Measurements from ENCODE around the gene TRIM17. TPM values are rescaled to one million over a fixed set of nuclear protein-coding genes. Genes with fewer than 3 reads are reported as not detected.

TRIM17 gene
- total RNA-seq, 2 experiments from 2014 or later = 0.73 to 0.96 TPM

- intact Hi-C loops (cut with DNase I, micrococcal nuclease) = no loop called here
- no peaks in the 10 kb centered on the region for H3K4me1 Mint-ChIP-seq (ENCODE audit: low read depth)
- no peaks in the 10 kb centered on the region for H3K9me3 Mint-ChIP-seq
- ChIA-PET CTCF (no interaction called here), POLR2A (no interaction called here)
- H3K27me3 Mint-ChIP-seq = no peaks in the 10 kb centered on the region
- H3K4me3 Mint-ChIP-seq = no peak overlapping the region
- Histone ChIP-seq H3K4me1 (ENCODE audit: insufficient read depth, low read length) (no peaks in the 10 kb centered on the region), H3K9me3 (ENCODE audit: control insufficient read depth in 1 of 2, insufficient read depth in 1 of 2, low read length in 2 of 2) (peaks cover 0 to 5% of the 10 kb centered on the region in 2 experiments), H3K36me3 (ENCODE audit: insufficient read depth, low read length) (no peaks in the 10 kb centered on the region), H3K27ac (ENCODE audit: low read depth in 1 of 2, low read length in 2 of 2) (no peak overlapping the region), H3K4me3 (ENCODE audit: low read length) (no peak overlapping the region), H3K27me3 (ENCODE audit: control insufficient read depth in 1 of 2, insufficient read depth in 2 of 2, low read length in 2 of 2) (no peaks in the 10 kb centered on the region)
- no peak for ATAC-seq (ENCODE audit: poor library complexity)
- no peak for TF ChIP-seq CTCF (IDR thresholded peaks at IDR 0.05)
- no peak overlapping the region for H3K27ac Mint-ChIP-seq
- no peaks in the 10 kb centered on the region for H3K36me3 Mint-ChIP-seq (ENCODE audit: low read depth)
- peak in 1 of 14 experiments; percentile 3 for DNase-seq
These were observed 48.6 kb downstream of the TRIM17 start for GRCh38 chr1:228367798-228368791.

GRCh38 chr1:228366866-228367741 lies 49.6 kb downstream of the TRIM17 start:
- intact Hi-C loops (cut with DNase I, micrococcal nuclease) = no loop called here
- Histone ChIP-seq H3K36me3 (ENCODE audit: insufficient read depth, low read length) (no peaks in the 10 kb centered on the region), H3K27me3 (ENCODE audit: control insufficient read depth in 1 of 2, insufficient read depth in 2 of 2, low read length in 2 of 2) (no peaks in the 10 kb centered on the region), H3K4me1 (ENCODE audit: insufficient read depth, low read length) (no peaks in the 10 kb centered on the region), H3K4me3 (ENCODE audit: low read length) (no peak overlapping the region), H3K27ac (ENCODE audit: low read depth in 1 of 2, low read length in 2 of 2) (no peak overlapping the region), H3K9me3 (ENCODE audit: control insufficient read depth in 1 of 2, insufficient read depth in 1 of 2, low read length in 2 of 2) (no peaks in the 10 kb centered on the region)
- ChIA-PET POLR2A (no interaction called here), CTCF (no interaction called here)
- Mint-ChIP-seq H3K4me1 (ENCODE audit: low read depth) (no peaks in the 10 kb centered on the region), H3K36me3 (ENCODE audit: low read depth) (no peaks in the 10 kb centered on the region), H3K4me3 (no peak overlapping the region), H3K27ac (no peak overlapping the region), H3K27me3 (no peaks in the 10 kb centered on the region), H3K9me3 (no peaks in the 10 kb centered on the region)
- peak in 1 of 14 experiments; percentile 4 for DNase-seq
- ATAC-seq (ENCODE audit: poor library complexity) = no peak
- no peak for TF ChIP-seq CTCF (IDR thresholded peaks at IDR 0.05)

DNA sequence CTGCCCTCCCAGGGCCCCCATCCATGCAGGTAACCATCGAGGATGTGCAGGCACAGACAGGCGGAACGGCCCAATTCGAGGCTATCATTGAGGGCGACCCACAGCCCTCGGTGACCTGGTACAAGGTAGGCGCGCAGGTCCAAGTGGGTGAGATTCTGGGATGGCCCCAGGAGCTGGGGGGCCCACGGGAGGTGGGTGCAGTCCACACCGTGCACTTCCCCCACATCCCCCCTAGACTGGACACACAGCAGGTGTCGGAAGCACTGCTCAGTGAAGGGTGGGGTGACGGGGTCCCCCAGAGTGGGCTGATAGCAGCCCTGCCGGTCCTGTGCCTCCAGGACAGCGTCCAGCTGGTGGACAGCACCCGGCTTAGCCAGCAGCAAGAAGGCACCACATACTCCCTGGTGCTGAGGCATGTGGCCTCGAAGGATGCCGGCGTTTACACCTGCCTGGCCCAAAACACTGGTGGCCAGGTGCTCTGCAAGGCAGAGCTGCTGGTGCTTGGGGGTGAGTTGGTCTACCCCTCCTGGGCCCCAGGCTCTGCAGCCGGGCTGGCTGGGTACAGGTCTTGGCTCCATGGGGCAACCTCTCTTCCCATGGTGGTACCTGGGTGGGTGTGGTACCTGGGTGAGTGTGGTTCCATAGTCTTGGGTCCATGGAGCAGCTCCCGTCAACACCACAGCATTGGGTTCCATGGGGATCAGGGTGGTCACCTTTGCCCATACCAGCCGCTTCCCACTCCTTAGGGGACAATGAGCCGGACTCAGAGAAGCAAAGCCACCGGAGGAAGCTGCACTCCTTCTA lies 50.4 kb downstream of the TRIM17 start:
- TF ChIP-seq CTCF (IDR thresholded peaks at IDR 0.05) = no peak
- POLR2A ChIA-PET = no interaction called here
- Mint-ChIP-seq H3K27me3 (no peaks in the 10 kb centered on the region), H3K4me3 (no peak overlapping the region), H3K4me1 (ENCODE audit: low read depth) (no peaks in the 10 kb centered on the region), H3K27ac (no peak overlapping the region), H3K9me3 (no peaks in the 10 kb centered on the region), H3K36me3 (ENCODE audit: low read depth) (no peaks in the 10 kb centered on the region)
- ATAC-seq (ENCODE audit: poor library complexity) (no peak), DNase-seq (peak in 1 of 14 experiments; percentile 2)
- Histone ChIP-seq H3K4me1 (ENCODE audit: insufficient read depth, low read length) (no peaks in the 10 kb centered on the region), H3K27me3 (ENCODE audit: control insufficient read depth in 1 of 2, insufficient read depth in 2 of 2, low read length in 2 of 2) (no peaks in the 10 kb centered on the region), H3K36me3 (ENCODE audit: insufficient read depth, low read length) (no peaks in the 10 kb centered on the region), H3K27ac (ENCODE audit: low read depth in 1 of 2, low read length in 2 of 2) (no peak overlapping the region), H3K4me3 (ENCODE audit: low read length) (no peak overlapping the region), H3K9me3 (ENCODE audit: control insufficient read depth in 1 of 2, insufficient read depth in 1 of 2, low read length in 2 of 2) (no peaks in the 10 kb centered on the region)
- intact Hi-C loops (cut with DNase I, micrococcal nuclease) = no loop called here
- CTCF ChIA-PET = no interaction called here

Data from CD4-positive, alpha-beta T cell (primary cell).